Lower lobe of right lung (tissue), 2 donors: Measurements from ENCODE around the gene TYW5. TPM values are rescaled to one million over a fixed set of nuclear protein-coding genes. Genes with fewer than 3 reads are reported as not detected.

Experiments
- ATAC-seq, 2 donors: fragments of 200-7000 bp; cut with Tn5 transposase; one replicate each; pipeline ENCODE4 v1.9.1; 2020 to 2022; ENCODE audit warnings: mild to moderate bottlenecking in 2 of 2, moderate library complexity in 2 of 2
- DNase-seq: peaks from one replicate; pipeline ENCODE4 v3.0.0-alpha.2; 2020
- H3K27ac ChIP-seq: fragments of 200-600 bp; one replicate; pipeline ENCODE4 v1.8.0; 2022
- H3K27me3 ChIP-seq: fragments of 200-600 bp; one replicate; pipeline ENCODE4 v1.8.0; 2022; ENCODE audit warnings: low read depth
- H3K36me3 ChIP-seq: fragments of 200-600 bp; one replicate; pipeline ENCODE4 v1.8.0; 2022; ENCODE audit warnings: mild to moderate bottlenecking
- H3K4me1 ChIP-seq: fragments of 200-600 bp; one replicate; pipeline ENCODE4 v1.8.0; 2022
- H3K4me3 ChIP-seq: fragments of 200-600 bp; one replicate; pipeline ENCODE4 v1.8.0; 2022; ENCODE audit warnings: mild to moderate bottlenecking
- H3K9me3 ChIP-seq: fragments of 200-600 bp; one replicate; pipeline ENCODE4 v1.8.0; 2022
- intact Hi-C: fragments of 100-400 bp; cut with DNase I; formaldehyde crosslinking; loops from one replicate; pipeline ENCODE4 v1.11.0; 2022
- total RNA-seq: library from RNA; stranded (reverse); fragmentation: NEBNext Ultra II Directional; extraction: Animal tissue kit (Norgen Biotek cat#: 25700); gene quantifications from one replicate; pipeline ENCODE4 v1.2.1, GENCODE V29; 2021
- TF ChIP-seq, protein P1 (sequence below): fragments of 200-600 bp; IDR thresholded peaks from one replicate; pipeline ENCODE4 v1.8.0; 2022; ENCODE audit warnings: antibody characterized with exemption, mild to moderate bottlenecking
- donor health status: DM: no; HTN: yes; CAD: no; lungs with severe emphysema.

The TYW5 gene
- total RNA-seq, 1 donor from 2014 or later, result 5.8 TPM

DNA sequence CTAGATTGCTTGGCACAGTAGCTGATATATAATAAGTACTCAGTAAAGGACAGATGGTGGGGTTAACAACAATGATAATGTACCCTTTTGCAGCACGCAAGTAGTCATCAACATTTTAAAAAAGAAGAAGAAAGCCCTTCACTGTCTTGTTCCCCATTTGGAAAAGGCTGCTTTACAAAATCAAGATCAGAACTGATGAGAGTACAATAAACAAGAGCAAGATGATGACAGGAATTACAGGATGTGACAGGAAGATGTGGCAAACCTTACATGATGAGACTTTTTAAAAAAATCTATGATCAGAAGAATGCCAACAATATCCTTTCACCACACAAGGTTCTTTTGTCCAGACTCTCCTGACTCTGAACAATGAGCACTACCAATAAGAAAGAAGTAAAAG lies 9.1 kb downstream of the TYW5 start:
- Histone ChIP-seq H3K27me3 (no peaks in the 10 kb centered on the region), H3K9me3 (no peaks in the 10 kb centered on the region), H3K4me1 (no peaks in the 10 kb centered on the region), H3K27ac (no peak overlapping the region), H3K4me3 (no peak overlapping the region), H3K36me3 (peaks cover 75% of the 10 kb centered on the region)
- intact Hi-C loops, result no loop called here
- DNase-seq, result no peak
- TF ChIP-seq, protein P1, sequence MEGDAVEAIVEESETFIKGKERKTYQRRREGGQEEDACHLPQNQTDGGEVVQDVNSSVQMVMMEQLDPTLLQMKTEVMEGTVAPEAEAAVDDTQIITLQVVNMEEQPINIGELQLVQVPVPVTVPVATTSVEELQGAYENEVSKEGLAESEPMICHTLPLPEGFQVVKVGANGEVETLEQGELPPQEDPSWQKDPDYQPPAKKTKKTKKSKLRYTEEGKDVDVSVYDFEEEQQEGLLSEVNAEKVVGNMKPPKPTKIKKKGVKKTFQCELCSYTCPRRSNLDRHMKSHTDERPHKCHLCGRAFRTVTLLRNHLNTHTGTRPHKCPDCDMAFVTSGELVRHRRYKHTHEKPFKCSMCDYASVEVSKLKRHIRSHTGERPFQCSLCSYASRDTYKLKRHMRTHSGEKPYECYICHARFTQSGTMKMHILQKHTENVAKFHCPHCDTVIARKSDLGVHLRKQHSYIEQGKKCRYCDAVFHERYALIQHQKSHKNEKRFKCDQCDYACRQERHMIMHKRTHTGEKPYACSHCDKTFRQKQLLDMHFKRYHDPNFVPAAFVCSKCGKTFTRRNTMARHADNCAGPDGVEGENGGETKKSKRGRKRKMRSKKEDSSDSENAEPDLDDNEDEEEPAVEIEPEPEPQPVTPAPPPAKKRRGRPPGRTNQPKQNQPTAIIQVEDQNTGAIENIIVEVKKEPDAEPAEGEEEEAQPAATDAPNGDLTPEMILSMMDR, result no peak
- no peak for ATAC-seq

DNA sequence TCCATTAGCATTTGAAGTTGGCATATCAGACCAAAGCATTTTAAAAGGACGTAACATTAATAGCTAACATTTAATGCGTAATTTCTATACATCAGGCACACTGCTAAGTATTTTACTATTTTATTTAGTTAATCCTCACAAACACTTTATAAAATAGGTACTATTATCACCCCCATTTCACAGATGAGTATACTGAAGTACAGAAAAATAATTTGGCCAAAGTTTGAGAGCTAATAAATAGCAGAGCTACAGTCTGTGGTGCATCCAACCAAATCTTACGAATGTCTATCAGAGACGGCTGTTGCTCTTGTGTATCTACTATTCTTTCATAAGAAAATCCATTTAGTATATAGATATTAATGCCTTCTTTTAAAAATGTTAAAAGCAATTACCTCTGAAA lies 11.9 kb downstream of the TYW5 start:
- intact Hi-C loops, result no loop called here

DNA sequence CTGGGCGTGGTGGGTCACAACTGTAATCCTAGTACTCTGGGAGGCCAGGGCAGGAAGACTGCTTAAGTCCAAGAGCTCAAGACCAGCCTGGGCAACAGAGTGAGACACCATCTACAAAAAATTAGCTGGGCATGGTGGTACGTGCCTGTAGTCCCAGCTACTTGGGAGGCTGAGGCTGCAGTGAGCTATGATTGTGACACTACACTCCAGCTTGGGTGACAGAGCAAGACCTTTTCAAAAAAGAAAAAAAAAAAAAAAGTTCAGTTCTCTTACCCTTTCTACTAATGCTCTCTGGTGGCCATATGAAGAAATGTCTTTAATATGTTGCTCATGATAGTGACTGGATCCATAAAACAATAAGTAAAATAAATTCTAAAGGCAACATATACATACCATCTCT lies 14.9 kb downstream of the TYW5 start:
- Histone ChIP-seq H3K4me1 (no peaks in the 10 kb centered on the region), H3K9me3 (no peaks in the 10 kb centered on the region), H3K4me3 (no peak overlapping the region), H3K36me3 (peaks cover 72% of the 10 kb centered on the region), H3K27ac (no peak overlapping the region), H3K27me3 (no peaks in the 10 kb centered on the region)
- ATAC-seq, result no peak
- DNase-seq, result no peak
- intact Hi-C loops, result no loop called here
- TF ChIP-seq, protein P1, result no peak

More for the DNA sequence above, 11.9 kb downstream of the TYW5 start:
- TF ChIP-seq, protein P1, result no peak
- Histone ChIP-seq H3K27ac (no peak overlapping the region), H3K27me3 (no peaks in the 10 kb centered on the region), H3K4me3 (no peak overlapping the region), H3K4me1 (no peaks in the 10 kb centered on the region), H3K36me3 (peaks cover 75% of the 10 kb centered on the region), H3K9me3 (no peaks in the 10 kb centered on the region)
- DNase-seq, result no peak
- no peak for ATAC-seq

DNA sequence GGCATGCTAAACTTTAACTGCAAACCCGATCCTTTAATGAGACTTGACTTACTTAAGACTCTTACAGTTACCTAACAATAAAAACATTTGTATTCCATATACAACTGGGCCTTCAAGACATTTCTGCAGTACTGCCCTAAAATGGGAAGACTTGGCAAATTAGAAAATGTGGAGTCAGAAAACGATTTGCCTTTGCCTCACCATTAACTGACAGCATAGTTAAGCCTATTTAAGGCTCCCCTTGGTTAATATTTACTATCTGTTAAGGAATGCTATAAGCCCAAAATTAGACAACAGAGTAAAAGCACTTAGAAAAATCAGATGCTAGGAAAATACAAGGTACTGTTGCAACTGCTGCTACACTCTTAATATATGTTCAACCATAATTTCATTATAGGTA lies 18.7 kb downstream of the TYW5 start:
- Histone ChIP-seq H3K27me3 (no peaks in the 10 kb centered on the region), H3K27ac (no peak overlapping the region), H3K4me3 (no peak overlapping the region), H3K4me1 (no peaks in the 10 kb centered on the region), H3K36me3 (peaks cover 70% of the 10 kb centered on the region), H3K9me3 (no peaks in the 10 kb centered on the region)
- ATAC-seq (no peak), DNase-seq (no peak)
- TF ChIP-seq, protein P1, result no peak
- intact Hi-C loops, result no loop called here

DNA sequence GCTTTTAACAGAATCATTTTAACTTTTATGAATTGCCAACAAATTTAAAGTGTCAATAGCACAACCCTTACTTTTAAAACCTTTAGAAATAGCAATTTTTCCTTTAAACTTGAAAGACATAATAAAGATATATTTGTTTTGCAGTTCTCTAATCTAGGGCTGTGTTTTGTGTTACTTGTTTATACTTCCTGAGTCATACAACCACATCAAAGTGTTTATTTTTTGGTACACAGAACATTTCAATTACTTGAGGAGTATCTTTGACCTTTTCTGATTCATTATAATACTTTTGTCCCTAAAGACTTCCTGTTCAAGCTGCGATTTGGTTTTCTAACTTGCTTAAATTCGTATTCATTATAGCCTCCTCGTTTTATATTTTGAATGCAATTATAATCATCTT lies 21.8 kb downstream of the TYW5 start:
- no peak overlapping the region for H3K4me3 ChIP-seq
- H3K4me1 ChIP-seq, result no peaks in the 10 kb centered on the region
- no peak for DNase-seq
- H3K27me3 ChIP-seq, result no peaks in the 10 kb centered on the region
- intact Hi-C loops, result no loop called here
- H3K36me3 ChIP-seq, result peaks cover 79% of the 10 kb centered on the region
- ATAC-seq, result no peak
- TF ChIP-seq, protein P1, result no peak
- no peaks in the 10 kb centered on the region for H3K9me3 ChIP-seq
- no peak overlapping the region for H3K27ac ChIP-seq
